Measurements from ENCODE around the gene ARPC1B.
"Not testable (repeated sequence)": the region's sequence is repeated elsewhere in the genome, so short reads cannot be mapped to it uniquely, and the experiment has no call there.

ARPC1B gene

GRCh38 chr7:99352247-99352646 lies 22.3 kb upstream of the ARPC1B start:
- peaks cover 26 to 47% of the 10 kb centered on the region in 2 donors for H3K36me3 ChIP-seq (ENCODE audit: control insufficient read depth in 2 of 2, insufficient read depth in 2 of 2, low read length in 2 of 2)

DNA sequence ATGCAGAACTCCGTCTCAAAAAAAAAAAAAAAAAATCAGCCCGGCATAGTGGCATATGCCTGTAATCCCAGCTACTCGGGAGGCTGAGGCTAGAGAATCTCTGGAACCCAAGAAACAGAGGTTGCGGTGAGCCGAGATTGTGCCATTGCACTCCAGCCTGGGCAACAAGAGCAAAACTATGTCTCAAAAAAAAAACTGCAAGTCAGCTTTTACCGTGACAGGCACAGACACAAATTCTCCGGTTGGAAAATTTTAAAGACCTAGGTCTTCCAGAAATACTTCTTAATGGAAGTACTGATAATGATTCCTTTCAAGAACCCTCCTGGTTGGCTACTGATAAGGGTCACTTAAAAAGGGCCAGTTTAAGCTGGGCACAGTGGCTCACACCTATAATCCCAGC lies 19.4 kb upstream of the ARPC1B start:
- Histone ChIP-seq H3K36me3 (ENCODE audit: control insufficient read depth in 2 of 2, insufficient read depth in 2 of 2, low read length in 2 of 2) (peaks cover 39 to 53% of the 10 kb centered on the region in 2 donors), H3K9me3 (ENCODE audit: control insufficient read depth in 2 of 2, low read length in 2 of 2) (no peaks in the 10 kb centered on the region), H3K9ac (ENCODE audit: low read length in 2 of 2) (no peak overlapping the region), H3K27ac (ENCODE audit: low read length) (no peak overlapping the region), H3K27me3 (ENCODE audit: control insufficient read depth in 1 of 2, insufficient read depth in 2 of 2, low read length in 2 of 2) (no peaks in the 10 kb centered on the region), H3K4me3 (ENCODE audit: low read length in 2 of 2) (no peak overlapping the region), H3K4me1 (ENCODE audit: control insufficient read depth, insufficient read depth, low read length) (no peaks in the 10 kb centered on the region)

More at GRCh38 chr7:99352247-99352646, 22.3 kb upstream of the ARPC1B start:
- Histone ChIP-seq H3K27ac (ENCODE audit: low read length) (no peak overlapping the region), H3K9ac (ENCODE audit: low read length in 2 of 2) (no peak overlapping the region), H3K27me3 (ENCODE audit: control insufficient read depth in 1 of 2, insufficient read depth in 2 of 2, low read length in 2 of 2) (no peaks in the 10 kb centered on the region), H3K9me3 (ENCODE audit: control insufficient read depth in 2 of 2, low read length in 2 of 2) (no peaks in the 10 kb centered on the region), H3K4me3 (ENCODE audit: low read length in 2 of 2) (no peak overlapping the region), H3K4me1 (ENCODE audit: control insufficient read depth, insufficient read depth, low read length) (no peaks in the 10 kb centered on the region)

DNA sequence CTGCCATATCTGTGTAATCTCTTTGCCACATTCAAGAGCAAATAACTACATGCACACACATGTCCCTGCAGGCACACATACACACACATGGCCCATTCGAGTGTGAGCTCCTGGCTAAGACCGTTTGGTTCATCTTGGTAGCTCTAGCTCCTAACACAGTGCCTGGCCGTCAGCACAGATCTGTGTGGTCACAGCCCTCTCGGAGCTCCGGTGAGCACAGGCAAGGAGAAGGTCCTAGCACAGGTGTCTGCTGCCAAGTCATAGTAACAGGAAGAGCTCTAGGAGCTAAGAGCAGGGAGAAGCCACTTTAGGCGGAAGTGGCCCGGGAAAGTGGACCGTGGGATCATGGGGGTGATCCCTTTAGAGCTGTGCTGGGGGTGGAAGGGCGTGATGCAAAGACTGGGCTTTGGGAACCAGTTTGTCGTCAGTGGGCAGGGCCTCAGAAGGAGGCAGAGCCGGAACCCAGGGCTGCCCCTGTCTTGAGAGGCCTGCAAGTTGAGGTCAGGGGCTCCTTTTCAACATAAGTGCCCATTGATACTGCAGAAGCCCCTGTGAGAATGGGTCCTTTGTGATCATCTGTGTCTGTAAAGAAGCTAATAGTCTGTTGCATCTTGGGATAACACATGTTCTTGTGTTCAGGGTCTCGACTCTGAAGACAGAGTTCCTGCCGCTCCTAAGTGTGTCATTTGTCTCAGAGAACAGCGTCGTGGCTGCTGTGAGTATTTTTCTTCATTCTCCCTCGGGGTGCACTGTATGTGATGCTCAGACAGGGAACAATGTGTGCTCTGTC lies 16.6 kb upstream of the ARPC1B start:
- Histone ChIP-seq H3K36me3 (ENCODE audit: control insufficient read depth in 2 of 2, insufficient read depth in 2 of 2, low read length in 2 of 2) (peaks cover 26 to 42% of the 10 kb centered on the region in 2 donors), H3K27ac (ENCODE audit: low read length) (no peak overlapping the region)

GRCh38 chr7:99358521-99358920 lies 16.0 kb upstream of the ARPC1B start:
- H3K4me3 ChIP-seq (ENCODE audit: low read length in 2 of 2); H3K9ac ChIP-seq (ENCODE audit: low read length in 2 of 2); H3K9me3 ChIP-seq (ENCODE audit: control insufficient read depth in 2 of 2, low read length in 2 of 2); H3K4me1 ChIP-seq (ENCODE audit: control insufficient read depth, insufficient read depth, low read length); H3K27ac ChIP-seq (ENCODE audit: low read length); H3K27me3 ChIP-seq (ENCODE audit: control insufficient read depth in 1 of 2, insufficient read depth in 2 of 2, low read length in 2 of 2): not testable (repeated sequence)
- peaks cover 31 to 45% of the 10 kb centered on the region in 2 donors for H3K36me3 ChIP-seq (ENCODE audit: control insufficient read depth in 2 of 2, insufficient read depth in 2 of 2, low read length in 2 of 2)

More for the DNA sequence above, 16.6 kb upstream of the ARPC1B start:
- H3K4me1 ChIP-seq (ENCODE audit: control insufficient read depth, insufficient read depth, low read length): no peaks in the 10 kb centered on the region
- no peak overlapping the region for H3K9ac ChIP-seq (ENCODE audit: low read length in 2 of 2)
- H3K4me3 ChIP-seq (ENCODE audit: low read length in 2 of 2): no peak overlapping the region
- H3K27me3 ChIP-seq (ENCODE audit: control insufficient read depth in 1 of 2, insufficient read depth in 2 of 2, low read length in 2 of 2): no peaks in the 10 kb centered on the region
- H3K9me3 ChIP-seq (ENCODE audit: control insufficient read depth in 2 of 2, low read length in 2 of 2): no peaks in the 10 kb centered on the region

GRCh38 chr7:99359465-99360154 lies 14.9 kb upstream of the ARPC1B start:
- Histone ChIP-seq H3K27me3 (ENCODE audit: control insufficient read depth in 1 of 2, insufficient read depth in 2 of 2, low read length in 2 of 2) (no peaks in the 10 kb centered on the region), H3K27ac (ENCODE audit: low read length) (no peak overlapping the region), H3K4me3 (ENCODE audit: low read length in 2 of 2) (no peak overlapping the region), H3K4me1 (ENCODE audit: control insufficient read depth, insufficient read depth, low read length) (no peaks in the 10 kb centered on the region), H3K36me3 (ENCODE audit: control insufficient read depth in 2 of 2, insufficient read depth in 2 of 2, low read length in 2 of 2) (peaks cover 33 to 44% of the 10 kb centered on the region in 2 donors), H3K9ac (ENCODE audit: low read length in 2 of 2) (no peak overlapping the region), H3K9me3 (ENCODE audit: control insufficient read depth in 2 of 2, low read length in 2 of 2) (no peaks in the 10 kb centered on the region)

DNA sequence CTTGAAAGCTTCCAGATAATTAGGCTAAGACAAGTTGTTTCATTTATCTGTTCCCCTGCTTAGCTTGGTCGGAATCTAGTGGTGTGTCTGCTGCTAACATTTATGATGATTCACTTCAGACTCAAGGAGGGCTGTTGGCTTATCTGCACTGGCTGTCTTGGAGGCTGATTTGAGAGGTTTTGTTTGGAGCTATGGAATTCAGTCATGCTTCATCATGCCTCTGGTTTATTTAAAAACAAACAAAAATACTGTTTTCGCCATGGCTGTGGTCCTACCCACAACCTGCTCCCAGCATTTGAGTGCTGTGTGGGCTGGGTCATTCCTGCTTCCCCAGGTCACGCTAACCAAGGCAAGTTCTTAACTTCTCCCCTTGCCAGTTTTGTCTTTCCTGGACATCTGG lies 11.7 kb upstream of the ARPC1B start:
- Histone ChIP-seq H3K4me3 (ENCODE audit: low read length in 2 of 2) (no peak overlapping the region), H3K4me1 (ENCODE audit: control insufficient read depth, insufficient read depth, low read length) (no peaks in the 10 kb centered on the region), H3K9ac (ENCODE audit: low read length in 2 of 2) (no peak overlapping the region), H3K27me3 (ENCODE audit: control insufficient read depth in 1 of 2, insufficient read depth in 2 of 2, low read length in 2 of 2) (no peaks in the 10 kb centered on the region), H3K9me3 (ENCODE audit: control insufficient read depth in 2 of 2, low read length in 2 of 2) (no peaks in the 10 kb centered on the region), H3K27ac (ENCODE audit: low read length) (no peak overlapping the region), H3K36me3 (ENCODE audit: control insufficient read depth in 2 of 2, insufficient read depth in 2 of 2, low read length in 2 of 2) (peaks cover 46 to 49% of the 10 kb centered on the region in 2 donors)

- Histone ChIP-seq H3K9me3 (ENCODE audit: control insufficient read depth in 2 of 2, low read length in 2 of 2) (no peaks in the 10 kb centered on the region), H3K4me3 (ENCODE audit: low read length in 2 of 2) (no peak overlapping the region), H3K4me1 (ENCODE audit: control insufficient read depth, insufficient read depth, low read length) (no peaks in the 10 kb centered on the region), H3K36me3 (ENCODE audit: control insufficient read depth in 2 of 2, insufficient read depth in 2 of 2, low read length in 2 of 2) (peaks cover 42 to 46% of the 10 kb centered on the region in 2 donors), H3K9ac (ENCODE audit: low read length in 2 of 2) (no peak overlapping the region), H3K27ac (ENCODE audit: low read length) (no peak overlapping the region), H3K27me3 (ENCODE audit: control insufficient read depth in 1 of 2, insufficient read depth in 2 of 2, low read length in 2 of 2) (no peaks in the 10 kb centered on the region)
Observed at GRCh38 chr7:99363286-99363685, 11.2 kb upstream of the ARPC1B start.

DNA sequence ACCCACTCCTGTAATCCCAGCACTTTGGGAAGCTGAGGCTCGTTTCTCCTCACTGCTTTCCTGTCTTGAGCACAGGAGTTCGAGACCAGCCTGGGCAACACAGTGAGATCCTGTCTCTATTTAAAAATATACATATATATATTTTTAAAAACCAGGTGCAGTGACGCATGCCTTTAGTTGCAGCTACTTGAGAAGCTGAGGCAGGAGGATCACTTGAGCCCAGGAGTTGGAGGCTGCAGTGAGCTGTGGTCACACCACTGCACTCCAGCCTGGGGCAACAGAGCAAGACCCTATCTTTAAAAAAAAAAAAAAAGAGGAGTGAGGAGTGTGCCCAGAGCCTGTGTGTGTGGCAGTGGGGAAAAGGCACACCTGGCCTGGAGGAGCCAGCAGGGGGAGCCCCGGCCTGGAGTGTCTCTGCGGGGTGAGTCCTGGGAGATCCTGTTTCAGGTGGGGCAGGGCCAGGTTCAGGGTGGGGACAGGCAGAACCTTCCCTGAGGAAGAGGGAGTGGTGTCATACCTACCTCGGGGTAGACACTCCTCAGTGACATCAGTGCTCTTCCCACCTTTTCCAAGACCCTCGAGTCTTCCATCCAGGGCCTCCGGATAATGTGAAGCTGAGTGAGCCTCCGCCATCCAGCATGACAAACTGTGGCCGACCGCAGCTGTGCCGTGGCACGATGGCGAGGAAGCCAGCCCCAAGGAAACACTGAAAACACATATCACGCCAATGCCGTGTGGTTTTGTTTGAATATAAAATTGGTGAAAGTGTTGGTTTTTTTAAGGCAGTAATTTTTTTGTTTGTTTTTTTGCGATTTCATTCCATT lies 9.0 kb upstream of the ARPC1B start:
- H3K4me1 ChIP-seq (ENCODE audit: control insufficient read depth, insufficient read depth, low read length): no peaks in the 10 kb centered on the region
- no peak overlapping the region for H3K4me3 ChIP-seq (ENCODE audit: low read length in 2 of 2)
- no peaks in the 10 kb centered on the region for H3K9me3 ChIP-seq (ENCODE audit: control insufficient read depth in 2 of 2, low read length in 2 of 2)
- H3K27ac ChIP-seq (ENCODE audit: low read length): no peak overlapping the region
- H3K36me3 ChIP-seq (ENCODE audit: control insufficient read depth in 2 of 2, insufficient read depth in 2 of 2, low read length in 2 of 2): peaks cover 36 to 38% of the 10 kb centered on the region in 2 donors
- no peaks in the 10 kb centered on the region for H3K27me3 ChIP-seq (ENCODE audit: control insufficient read depth in 1 of 2, insufficient read depth in 2 of 2, low read length in 2 of 2)
- H3K9ac ChIP-seq (ENCODE audit: low read length in 2 of 2): no peak overlapping the region

GRCh38 chr7:99366646-99367045 lies 7.9 kb upstream of the ARPC1B start:
- Histone ChIP-seq H3K4me3 (ENCODE audit: low read length in 2 of 2) (no peak overlapping the region), H3K4me1 (ENCODE audit: control insufficient read depth, insufficient read depth, low read length) (no peaks in the 10 kb centered on the region), H3K36me3 (ENCODE audit: control insufficient read depth in 2 of 2, insufficient read depth in 2 of 2, low read length in 2 of 2) (peaks cover 34 to 36% of the 10 kb centered on the region in 2 donors), H3K9ac (ENCODE audit: low read length in 2 of 2) (no peak overlapping the region), H3K27ac (ENCODE audit: low read length) (no peak overlapping the region), H3K27me3 (ENCODE audit: control insufficient read depth in 1 of 2, insufficient read depth in 2 of 2, low read length in 2 of 2) (no peaks in the 10 kb centered on the region), H3K9me3 (ENCODE audit: control insufficient read depth in 2 of 2, low read length in 2 of 2) (no peaks in the 10 kb centered on the region)

- H3K27ac ChIP-seq (ENCODE audit: low read length): no peak overlapping the region
- H3K27me3 ChIP-seq (ENCODE audit: control insufficient read depth in 1 of 2, insufficient read depth in 2 of 2, low read length in 2 of 2): no peaks in the 10 kb centered on the region
- H3K4me3 ChIP-seq (ENCODE audit: low read length in 2 of 2): no peak overlapping the region
- H3K9me3 ChIP-seq (ENCODE audit: control insufficient read depth in 2 of 2, low read length in 2 of 2): no peaks in the 10 kb centered on the region
- no peak overlapping the region for H3K9ac ChIP-seq (ENCODE audit: low read length in 2 of 2)
- no peaks in the 10 kb centered on the region for H3K4me1 ChIP-seq (ENCODE audit: control insufficient read depth, insufficient read depth, low read length)
- peaks cover 24 to 26% of the 10 kb centered on the region in 2 donors for H3K36me3 ChIP-seq (ENCODE audit: control insufficient read depth in 2 of 2, insufficient read depth in 2 of 2, low read length in 2 of 2)
Observed at GRCh38 chr7:99368750-99369389, 5.7 kb upstream of the ARPC1B start.

Data from stomach smooth muscle (tissue), 2 donors.